WTC11 (cell line): ENCODE results near the gene BMPER. TPM values are rescaled to one million over a fixed set of nuclear protein-coding genes. Genes with fewer than 3 reads are reported as not detected.

Experiments
- ATAC-seq: fragments of 200-7000 bp; cut with Tn5 transposase; 2 replicates; pipeline ENCODE4 v1.10.0; 2021; ENCODE audit warnings: mild to moderate bottlenecking, moderate library complexity
- CTCF ChIA-PET: fragments of 300-600 bp; sonication (Branson Sonifier 250); formaldehyde crosslinking; loops from one replicate; lab custom pipeline; 2021; ENCODE audit warnings: antibody characterized with exemption; lab: Charles Lee
- POLR2A ChIA-PET: fragments of 350-600 bp; sonication (Branson Sonifier 250); formaldehyde crosslinking; loops from one replicate; lab custom pipeline; 2021; ENCODE audit warnings: antibody characterized with exemption; lab: Charles Lee
- DNase-seq: peaks from one replicate; pipeline ENCODE4 v3.0.0; 2021; ENCODE audit warnings: low spot score
- H3K27ac Mint-ChIP-seq: 2 replicates; pipeline ENCODE4 v1.8.0; 2021; ENCODE audit warnings: mixed read lengths
- H3K27me3 Mint-ChIP-seq: 2 replicates; pipeline ENCODE4 v1.8.0; 2021; ENCODE audit warnings: low read depth, mild to moderate bottlenecking, moderate library complexity, mixed read lengths
- H3K36me3 Mint-ChIP-seq: 2 replicates; pipeline ENCODE4 v1.8.0; 2021; ENCODE audit warnings: mixed read lengths
- H3K4me1 Mint-ChIP-seq: 2 replicates; pipeline ENCODE4 v1.8.0; 2022; ENCODE audit warnings: mixed read lengths
- H3K4me3 Mint-ChIP-seq: 2 replicates; pipeline ENCODE4 v1.8.0; 2021; ENCODE audit warnings: mild to moderate bottlenecking, moderate library complexity, mixed read lengths
- H3K9me3 Mint-ChIP-seq: 2 replicates; pipeline ENCODE4 v1.8.0; 2021; ENCODE audit warnings: mixed read lengths
- GABPB1 ChIP-seq: sonication (generic); formaldehyde crosslinking; IDR thresholded peaks from 2 replicates; pipeline ENCODE4 v1.8.1; 2023; ENCODE audit warnings: mild to moderate bottlenecking, missing genetic modification reagents
- IRF2 ChIP-seq: sonication (generic); formaldehyde crosslinking; IDR thresholded peaks from 2 replicates; pipeline ENCODE4 v1.8.0; 2022; ENCODE audit warnings: low read depth, missing genetic modification reagents, borderline replicate concordance
- JUN ChIP-seq: sonication (generic); formaldehyde crosslinking; IDR thresholded peaks from 2 replicates; pipeline ENCODE4 v1.8.0; 2023; ENCODE audit warnings: mild to moderate bottlenecking, missing genetic modification reagents
- MXD4 ChIP-seq: fragments of 250-450 bp; sonication (Bioruptor Pico); IDR thresholded peaks from 2 replicates; pipeline ENCODE4 v1.8.0; 2021; ENCODE audit warnings: mild to moderate bottlenecking, moderate library complexity, borderline replicate concordance
- NR1H2 ChIP-seq: sonication (generic); formaldehyde crosslinking; IDR thresholded peaks from 2 replicates; pipeline ENCODE4 v1.9.0; 2021; ENCODE audit warnings: mild to moderate bottlenecking, moderate library complexity, missing genetic modification reagents
- NR2C2 ChIP-seq: sonication (generic); formaldehyde crosslinking; IDR thresholded peaks from 2 replicates; pipeline ENCODE4 v1.8.0; 2022; ENCODE audit warnings: mild to moderate bottlenecking, missing genetic modification reagents
- OVOL2 ChIP-seq: fragments of 250-450 bp; sonication (Bioruptor Pico); IDR thresholded peaks from 2 replicates; pipeline ENCODE4 v1.9.0; 2021; ENCODE audit warnings: mild to moderate bottlenecking, borderline replicate concordance
- RORB ChIP-seq: fragments of 250-450 bp; sonication (Bioruptor Pico); IDR thresholded peaks from 2 replicates; pipeline ENCODE4 v1.9.0; 2021; ENCODE audit warnings: mild to moderate bottlenecking
- SMAD3 ChIP-seq: sonication (generic); formaldehyde crosslinking; IDR thresholded peaks from 2 replicates; pipeline ENCODE4 v1.8.0; 2022; ENCODE audit warnings: missing genetic modification reagents, mild to moderate bottlenecking, borderline replicate concordance
- SMAD4 ChIP-seq: sonication (generic); formaldehyde crosslinking; IDR thresholded peaks from 2 replicates; pipeline ENCODE4 v1.8.0; 2022; ENCODE audit warnings: mild to moderate bottlenecking, missing genetic modification reagents
- TEAD4 ChIP-seq: sonication (generic); formaldehyde crosslinking; IDR thresholded peaks from 2 replicates; pipeline ENCODE4 v1.8.0; 2022; ENCODE audit warnings: mild to moderate bottlenecking, missing genetic modification reagents
- ZNF416 ChIP-seq: fragments of 250-450 bp; sonication (Bioruptor Pico); IDR thresholded peaks from 2 replicates; pipeline ENCODE4 v1.9.0; 2021; ENCODE audit warnings: mild to moderate bottlenecking, inconsistent platforms
- ZNF671 ChIP-seq: fragments of 250-450 bp; sonication (Bioruptor Pico); IDR thresholded peaks from 2 replicates; pipeline ENCODE4 v1.8.0; 2021; ENCODE audit warnings: mild to moderate bottlenecking
- total RNA-seq: library from RNA; stranded (reverse); gene quantifications from 3 replicates; pipeline ENCODE4 v1.2.3, GENCODE V29; 2021
- TF ChIP-seq, protein P1 (sequence below): sonication (generic); formaldehyde crosslinking; IDR thresholded peaks from 2 replicates; pipeline ENCODE4 v1.8.1; 2022; ENCODE audit warnings: low read depth, missing genetic modification reagents, borderline replicate concordance
- TF ChIP-seq, protein P2 (sequence below): sonication (generic); formaldehyde crosslinking; IDR thresholded peaks from 2 replicates; pipeline ENCODE4 v1.8.0; 2022; ENCODE audit warnings: mild to moderate bottlenecking, missing genetic modification reagents
- TF ChIP-seq, protein P3 (sequence below): sonication (generic); formaldehyde crosslinking; IDR thresholded peaks from 2 replicates; pipeline ENCODE4 v1.8.0; 2022; ENCODE audit warnings: mild to moderate bottlenecking, missing genetic modification reagents
- TF ChIP-seq, protein P4 (sequence below): fragments of 250-450 bp; sonication (Bioruptor Pico); IDR thresholded peaks from 2 replicates; pipeline ENCODE4 v1.9.0; 2021; ENCODE audit warnings: mild to moderate bottlenecking
- TF ChIP-seq, protein P5 (sequence below): sonication (generic); formaldehyde crosslinking; IDR thresholded peaks from 2 replicates; pipeline ENCODE4 v1.8.1; 2023; ENCODE audit warnings: mild to moderate bottlenecking, missing genetic modification reagents
- TF ChIP-seq, protein P6 (sequence below): fragments of 250-450 bp; sonication (Bioruptor Pico); IDR thresholded peaks from 2 replicates; pipeline ENCODE4 v1.9.0; 2021; ENCODE audit warnings: mild to moderate bottlenecking, borderline replicate concordance

Gene BMPER
- total RNA-seq, 1 experiment from 2014 or later: 1.9 TPM

DNA sequence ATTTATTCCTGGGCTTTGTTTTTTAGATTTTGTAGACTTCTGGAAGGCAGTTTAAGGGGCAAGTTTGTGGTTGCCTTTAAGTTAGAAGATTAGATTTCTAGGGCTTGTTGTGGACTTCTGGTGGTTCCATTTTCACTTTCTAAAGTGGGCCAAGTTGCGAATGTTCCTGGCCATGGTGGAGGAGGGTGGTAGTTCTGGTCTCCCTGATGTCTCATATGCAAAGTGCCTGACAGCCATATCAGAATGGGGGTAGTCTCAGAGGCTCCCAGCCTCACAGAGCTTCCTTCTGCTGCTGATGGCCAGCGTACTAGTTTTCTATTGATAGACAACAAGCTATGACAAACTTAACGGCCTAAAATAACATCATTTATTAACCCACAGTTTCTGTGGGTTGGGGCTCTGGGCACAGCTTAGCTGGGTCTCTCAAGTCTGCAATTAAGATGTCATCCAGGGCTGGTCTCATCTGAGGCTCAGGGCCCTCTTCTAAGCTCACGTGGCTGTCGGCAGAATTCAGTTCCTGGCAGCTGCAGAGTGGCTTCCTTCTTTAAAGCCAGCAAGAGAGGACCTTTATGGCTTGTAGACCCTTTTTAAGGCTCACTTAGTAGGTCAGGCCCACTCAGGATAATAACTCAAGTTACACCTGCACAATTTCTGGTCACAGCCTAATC lies 44.8 kb downstream of the BMPER start (continued):
- no peak for TF ChIP-seq ZNF416 (CRISPR knock-in tag)
- no peak for TF ChIP-seq RORB
- TF ChIP-seq, all 79 proteins: peak for 0

DNA sequence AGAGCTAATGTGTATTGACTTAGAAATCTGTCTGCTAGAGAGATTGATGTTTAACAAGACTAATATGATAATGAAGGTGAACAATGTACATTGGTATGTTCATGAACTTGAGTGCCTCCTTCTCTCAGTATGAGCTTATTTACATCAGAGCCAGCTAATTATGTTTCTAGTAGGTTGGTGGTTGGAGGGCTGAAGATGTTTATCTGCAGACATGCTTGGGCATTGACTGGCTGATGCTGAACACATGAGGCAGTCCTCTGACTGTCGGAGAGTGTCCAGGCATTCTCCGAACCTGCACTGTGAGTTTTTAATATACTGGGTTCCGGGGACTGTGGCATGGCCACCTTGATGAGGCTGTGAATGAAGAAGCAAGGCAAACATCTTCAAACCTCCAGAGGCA lies 47.5 kb downstream of the BMPER start:
- CTCF ChIA-PET: interaction anchor here (0.7 kb wide), 1 partner anchor 20 kb away, joined by 3 read pairs; no protein-coding TSS in a partner anchor
- peaks cover 8% of the 10 kb centered on the region for H3K4me1 Mint-ChIP-seq
- peaks cover 10% of the 10 kb centered on the region for H3K9me3 Mint-ChIP-seq
- H3K27ac Mint-ChIP-seq: no peak overlapping the region
- no peak for DNase-seq
- no peaks in the 10 kb centered on the region for H3K27me3 Mint-ChIP-seq
- TF ChIP-seq ZNF671 (CRISPR knock-in tag) (no peak), OVOL2 (no peak), SMAD3 (CRISPR knock-in tag) (no peak), NR1H2 (CRISPR knock-in tag) (no peak), IRF2 (no peak), JUN (CRISPR knock-in tag) (no peak), MXD4 (CRISPR knock-in tag) (no peak), NR2C2 (CRISPR knock-in tag) (no peak), GABPB1 (CRISPR knock-in tag) (no peak), SMAD4 (CRISPR knock-in tag) (no peak), TEAD4 (CRISPR knock-in tag) (no peak)
- TF ChIP-seq, protein P1, sequence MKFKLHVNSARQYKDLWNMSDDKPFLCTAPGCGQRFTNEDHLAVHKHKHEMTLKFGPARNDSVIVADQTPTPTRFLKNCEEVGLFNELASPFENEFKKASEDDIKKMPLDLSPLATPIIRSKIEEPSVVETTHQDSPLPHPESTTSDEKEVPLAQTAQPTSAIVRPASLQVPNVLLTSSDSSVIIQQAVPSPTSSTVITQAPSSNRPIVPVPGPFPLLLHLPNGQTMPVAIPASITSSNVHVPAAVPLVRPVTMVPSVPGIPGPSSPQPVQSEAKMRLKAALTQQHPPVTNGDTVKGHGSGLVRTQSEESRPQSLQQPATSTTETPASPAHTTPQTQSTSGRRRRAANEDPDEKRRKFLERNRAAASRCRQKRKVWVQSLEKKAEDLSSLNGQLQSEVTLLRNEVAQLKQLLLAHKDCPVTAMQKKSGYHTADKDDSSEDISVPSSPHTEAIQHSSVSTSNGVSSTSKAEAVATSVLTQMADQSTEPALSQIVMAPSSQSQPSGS: no peak
- TF ChIP-seq, protein P2, sequence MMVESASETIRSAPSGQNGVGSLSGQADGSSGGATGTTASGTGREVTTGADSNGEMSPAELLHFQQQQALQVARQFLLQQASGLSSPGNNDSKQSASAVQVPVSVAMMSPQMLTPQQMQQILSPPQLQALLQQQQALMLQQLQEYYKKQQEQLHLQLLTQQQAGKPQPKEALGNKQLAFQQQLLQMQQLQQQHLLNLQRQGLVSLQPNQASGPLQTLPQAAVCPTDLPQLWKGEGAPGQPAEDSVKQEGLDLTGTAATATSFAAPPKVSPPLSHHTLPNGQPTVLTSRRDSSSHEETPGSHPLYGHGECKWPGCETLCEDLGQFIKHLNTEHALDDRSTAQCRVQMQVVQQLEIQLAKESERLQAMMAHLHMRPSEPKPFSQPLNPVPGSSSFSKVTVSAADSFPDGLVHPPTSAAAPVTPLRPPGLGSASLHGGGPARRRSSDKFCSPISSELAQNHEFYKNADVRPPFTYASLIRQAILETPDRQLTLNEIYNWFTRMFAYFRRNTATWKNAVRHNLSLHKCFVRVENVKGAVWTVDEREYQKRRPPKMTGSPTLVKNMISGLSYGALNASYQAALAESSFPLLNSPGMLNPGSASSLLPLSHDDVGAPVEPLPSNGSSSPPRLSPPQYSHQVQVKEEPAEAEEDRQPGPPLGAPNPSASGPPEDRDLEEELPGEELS (CRISPR knock-in tag): no peak
- TF ChIP-seq, protein P3, sequence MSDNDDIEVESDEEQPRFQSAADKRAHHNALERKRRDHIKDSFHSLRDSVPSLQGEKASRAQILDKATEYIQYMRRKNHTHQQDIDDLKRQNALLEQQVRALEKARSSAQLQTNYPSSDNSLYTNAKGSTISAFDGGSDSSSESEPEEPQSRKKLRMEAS (CRISPR knock-in tag): no peak
- TF ChIP-seq, protein P4, sequence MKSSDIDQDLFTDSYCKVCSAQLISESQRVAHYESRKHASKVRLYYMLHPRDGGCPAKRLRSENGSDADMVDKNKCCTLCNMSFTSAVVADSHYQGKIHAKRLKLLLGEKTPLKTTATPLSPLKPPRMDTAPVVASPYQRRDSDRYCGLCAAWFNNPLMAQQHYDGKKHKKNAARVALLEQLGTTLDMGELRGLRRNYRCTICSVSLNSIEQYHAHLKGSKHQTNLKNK: no peak
- TF ChIP-seq, protein P5, sequence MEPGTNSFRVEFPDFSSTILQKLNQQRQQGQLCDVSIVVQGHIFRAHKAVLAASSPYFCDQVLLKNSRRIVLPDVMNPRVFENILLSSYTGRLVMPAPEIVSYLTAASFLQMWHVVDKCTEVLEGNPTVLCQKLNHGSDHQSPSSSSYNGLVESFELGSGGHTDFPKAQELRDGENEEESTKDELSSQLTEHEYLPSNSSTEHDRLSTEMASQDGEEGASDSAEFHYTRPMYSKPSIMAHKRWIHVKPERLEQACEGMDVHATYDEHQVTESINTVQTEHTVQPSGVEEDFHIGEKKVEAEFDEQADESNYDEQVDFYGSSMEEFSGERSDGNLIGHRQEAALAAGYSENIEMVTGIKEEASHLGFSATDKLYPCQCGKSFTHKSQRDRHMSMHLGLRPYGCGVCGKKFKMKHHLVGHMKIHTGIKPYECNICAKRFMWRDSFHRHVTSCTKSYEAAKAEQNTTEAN (CRISPR knock-in tag): no peak
- TF ChIP-seq, protein P6, sequence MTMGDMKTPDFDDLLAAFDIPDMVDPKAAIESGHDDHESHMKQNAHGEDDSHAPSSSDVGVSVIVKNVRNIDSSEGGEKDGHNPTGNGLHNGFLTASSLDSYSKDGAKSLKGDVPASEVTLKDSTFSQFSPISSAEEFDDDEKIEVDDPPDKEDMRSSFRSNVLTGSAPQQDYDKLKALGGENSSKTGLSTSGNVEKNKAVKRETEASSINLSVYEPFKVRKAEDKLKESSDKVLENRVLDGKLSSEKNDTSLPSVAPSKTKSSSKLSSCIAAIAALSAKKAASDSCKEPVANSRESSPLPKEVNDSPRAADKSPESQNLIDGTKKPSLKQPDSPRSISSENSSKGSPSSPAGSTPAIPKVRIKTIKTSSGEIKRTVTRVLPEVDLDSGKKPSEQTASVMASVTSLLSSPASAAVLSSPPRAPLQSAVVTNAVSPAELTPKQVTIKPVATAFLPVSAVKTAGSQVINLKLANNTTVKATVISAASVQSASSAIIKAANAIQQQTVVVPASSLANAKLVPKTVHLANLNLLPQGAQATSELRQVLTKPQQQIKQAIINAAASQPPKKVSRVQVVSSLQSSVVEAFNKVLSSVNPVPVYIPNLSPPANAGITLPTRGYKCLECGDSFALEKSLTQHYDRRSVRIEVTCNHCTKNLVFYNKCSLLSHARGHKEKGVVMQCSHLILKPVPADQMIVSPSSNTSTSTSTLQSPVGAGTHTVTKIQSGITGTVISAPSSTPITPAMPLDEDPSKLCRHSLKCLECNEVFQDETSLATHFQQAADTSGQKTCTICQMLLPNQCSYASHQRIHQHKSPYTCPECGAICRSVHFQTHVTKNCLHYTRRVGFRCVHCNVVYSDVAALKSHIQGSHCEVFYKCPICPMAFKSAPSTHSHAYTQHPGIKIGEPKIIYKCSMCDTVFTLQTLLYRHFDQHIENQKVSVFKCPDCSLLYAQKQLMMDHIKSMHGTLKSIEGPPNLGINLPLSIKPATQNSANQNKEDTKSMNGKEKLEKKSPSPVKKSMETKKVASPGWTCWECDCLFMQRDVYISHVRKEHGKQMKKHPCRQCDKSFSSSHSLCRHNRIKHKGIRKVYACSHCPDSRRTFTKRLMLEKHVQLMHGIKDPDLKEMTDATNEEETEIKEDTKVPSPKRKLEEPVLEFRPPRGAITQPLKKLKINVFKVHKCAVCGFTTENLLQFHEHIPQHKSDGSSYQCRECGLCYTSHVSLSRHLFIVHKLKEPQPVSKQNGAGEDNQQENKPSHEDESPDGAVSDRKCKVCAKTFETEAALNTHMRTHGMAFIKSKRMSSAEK (CRISPR knock-in tag): no peak
- H3K4me3 Mint-ChIP-seq: no peak overlapping the region
- POLR2A ChIA-PET: no interaction called here
- H3K36me3 Mint-ChIP-seq: no peaks in the 10 kb centered on the region
- ATAC-seq: no peak
